ENCODE data around the gene ARRDC3. TPM values are rescaled to one million over a fixed set of nuclear protein-coding genes. Genes with fewer than 3 reads are reported as not detected.

The ARRDC3 gene
- total and polyA plus RNA-seq, 9 of the 15 experiments (the other 6 are each of a cell fraction or from before 2014, with no cell fraction given): 15.3 to 58.1 (median 39.4) TPM

GRCh38 chr5:91381239-91381773 is 1.8 kb downstream of the ARRDC3 start (continued):
- TF ChIP-seq MEIS2 (IDR thresholded peaks at IDR 0.05; ENCODE audit: partially characterized antibody): peak; percentile 10

- Histone ChIP-seq H2AFZ (ENCODE audit: low read depth, low read length) (peak overlapping the region; percentile 28; the same call in 1 of the 2 replicates), H3K36me3 (ENCODE audit: control insufficient read depth, insufficient read depth, low read length) (peaks cover 36% of the 10 kb centered on the region), H3K27me3 (ENCODE audit: control insufficient read depth in 2 of 2, insufficient read depth in 2 of 2, low read length in 2 of 2) (no peaks in the 10 kb centered on the region), H3K27ac (ENCODE audit: extremely low read depth, low read depth, low read length) (peak overlapping the region; percentile 96), H4K20me1 (replicated peaks; ENCODE audit: control insufficient read depth, insufficient read depth, low read length) (0 out of 2 replicates have a peak, but pooled peaks cover 3% of the 10 kb centered on the region), H3K4me2 (ENCODE audit: insufficient read depth, low read length) (peak overlapping the region; percentile 85), H3K4me3 (peak overlapping the region; percentile 60), H3K9me3 (replicated peaks; ENCODE audit: control insufficient read depth, insufficient read depth, low read depth, low read length) (no peaks in the 10 kb centered on the region), H3K9me1 (ENCODE audit: control insufficient read depth, insufficient read depth, low read length) (no peaks in the 10 kb centered on the region), H3K4me1 (replicated peaks in 1 of 2; ENCODE audit: control insufficient read depth in 2 of 2, insufficient read depth in 2 of 2, low read length in 2 of 2) (no peaks in the 10 kb centered on the region; a peak in 1 of 5 replicates), H3K79me2 (ENCODE audit: control insufficient read depth, insufficient read depth, low read length) (peaks cover 86% of the 10 kb centered on the region), H3K9ac (ENCODE audit: insufficient read depth in 1 of 2, low read depth in 2 of 2, low read length in 2 of 2) (peak overlapping the region; percentile 93 to 98)
- ChIA-PET POLR2A (interaction anchor here (0.5 to 2.1 kb wide), 56 partner anchors 8 to 971 kb away, joined by 3 to 26 read pairs (median 4); partner anchors contain the start of gene CETN3), CTCF (ENCODE audit: low intra/inter-chr PET ratio) (no interaction called here)
- intact Hi-C loops (cut with micrococcal nuclease) (loop anchor here (1.0 to 2.0 kb wide), 3 partner anchors 100 to 972 kb away; partner anchors contain the start of gene CETN3), in situ Hi-C loops (cut with MboI) (loop anchor here (10.0 kb wide), 2 partner anchors 276 to 516 kb away; no protein-coding TSS in a partner anchor)
- DNase-seq (ENCODE audit: extremely low read depth in 1 of 4, low spot score in 3 of 4) (peak; percentile 77 to 98 (median 86)), ATAC-seq (peak; percentile 76), FAIRE-seq (peak; percentile 66)
- WGBS (ENCODE audit: insufficient coverage, low coverage, missing lambda C conversion rate): under 1% methylated on average over 33 of the region's 42 CpGs
- no TSS peak for BruUV-seq (replicated peaks)
- TF ChIP-seq MGA (IDR thresholded peaks at IDR 0.05): no peak
Observed at GRCh38 chr5:91380491-91381238, 2.5 kb downstream of the ARRDC3 start.
